Calu3 (cell line): ENCODE data around the gene SLC25A43. TPM values are rescaled to one million over a fixed set of nuclear protein-coding genes. Genes with fewer than 3 reads are reported as not detected.
A peak's percentile ranks its signal among the peaks of the same experiment; 100 is the strongest.

Source experiments
- BruUV-seq: library from RNA; stranded (reverse); fragments of 400-500 nt; replicated peaks from 2 replicates; lab custom pipeline; 2021; lab: Mats Ljungman, UMichigan
- CTCF ChIA-PET: fragments of 300-600 bp; sonication (Branson Sonifier 250); formaldehyde crosslinking; loops from one replicate; lab custom pipeline; 2022; ENCODE audit warnings: antibody characterized with exemption; lab: Charles Lee
- DNase-seq: peaks from one replicate; pipeline ENCODE4 v3.0.0; 2022
- H3K27ac Mint-ChIP-seq: one replicate; pipeline ENCODE4 v1.8.0; 2022; ENCODE audit warnings: mixed read lengths; ENCODE audit not compliant: unreplicated experiment
- H3K27me3 Mint-ChIP-seq: one replicate; pipeline ENCODE4 v1.8.0; 2022; ENCODE audit warnings: mixed read lengths; ENCODE audit not compliant: unreplicated experiment
- H3K36me3 Mint-ChIP-seq: one replicate; pipeline ENCODE4 v1.8.0; 2022; ENCODE audit warnings: mild to moderate bottlenecking, moderate library complexity, mixed read lengths; ENCODE audit not compliant: insufficient read depth, unreplicated experiment
- H3K4me1 Mint-ChIP-seq: one replicate; pipeline ENCODE4 v1.8.0; 2022; ENCODE audit warnings: mild to moderate bottlenecking, low read depth, mixed read lengths; ENCODE audit not compliant: unreplicated experiment
- H3K4me3 Mint-ChIP-seq: one replicate; pipeline ENCODE4 v1.8.0; 2022; ENCODE audit warnings: mild to moderate bottlenecking, low read depth, moderate library complexity, mixed read lengths; ENCODE audit not compliant: unreplicated experiment
- H3K9me3 Mint-ChIP-seq: one replicate; pipeline ENCODE4 v1.8.0; 2022; ENCODE audit warnings: low read depth, mixed read lengths; ENCODE audit not compliant: unreplicated experiment
- intact Hi-C: fragments of 100-400 bp; cut with micrococcal nuclease; formaldehyde crosslinking; loops from one replicate; pipeline ENCODE4 v1.10.0; 2022; ENCODE audit not compliant: unreplicated experiment
- total RNA-seq: library from RNA; stranded (reverse); gene quantifications from 2 replicates; pipeline ENCODE4 v1.2.3, GENCODE V29; 2022
- TF ChIP-seq, protein P1 (sequence below): fragments of 200-600 bp; IDR thresholded peaks from one replicate; pipeline ENCODE4 v1.8.0; 2022; ENCODE audit warnings: antibody characterized with exemption; ENCODE audit not compliant: unreplicated experiment

The SLC25A43 gene
- total RNA-seq, 1 experiment from 2014 or later, result 15.5 TPM

- Mint-ChIP-seq H3K9me3 (no peaks in the 10 kb centered on the region), H3K27ac (peak within 1 kb of the TSS; percentile 84), H3K4me3 (peak within 1 kb of the TSS; percentile 100), H3K4me1 (no peaks in the 10 kb centered on the region), H3K36me3 (peaks cover 44% of the 10 kb centered on the region), H3K27me3 (no peaks in the 10 kb centered on the region)
- TF ChIP-seq, protein P1, sequence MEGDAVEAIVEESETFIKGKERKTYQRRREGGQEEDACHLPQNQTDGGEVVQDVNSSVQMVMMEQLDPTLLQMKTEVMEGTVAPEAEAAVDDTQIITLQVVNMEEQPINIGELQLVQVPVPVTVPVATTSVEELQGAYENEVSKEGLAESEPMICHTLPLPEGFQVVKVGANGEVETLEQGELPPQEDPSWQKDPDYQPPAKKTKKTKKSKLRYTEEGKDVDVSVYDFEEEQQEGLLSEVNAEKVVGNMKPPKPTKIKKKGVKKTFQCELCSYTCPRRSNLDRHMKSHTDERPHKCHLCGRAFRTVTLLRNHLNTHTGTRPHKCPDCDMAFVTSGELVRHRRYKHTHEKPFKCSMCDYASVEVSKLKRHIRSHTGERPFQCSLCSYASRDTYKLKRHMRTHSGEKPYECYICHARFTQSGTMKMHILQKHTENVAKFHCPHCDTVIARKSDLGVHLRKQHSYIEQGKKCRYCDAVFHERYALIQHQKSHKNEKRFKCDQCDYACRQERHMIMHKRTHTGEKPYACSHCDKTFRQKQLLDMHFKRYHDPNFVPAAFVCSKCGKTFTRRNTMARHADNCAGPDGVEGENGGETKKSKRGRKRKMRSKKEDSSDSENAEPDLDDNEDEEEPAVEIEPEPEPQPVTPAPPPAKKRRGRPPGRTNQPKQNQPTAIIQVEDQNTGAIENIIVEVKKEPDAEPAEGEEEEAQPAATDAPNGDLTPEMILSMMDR, result no peak
- intact Hi-C loops, result loop anchor here (5.0 kb wide), 1 partner anchor 76 kb away; no protein-coding TSS in a partner anchor
- BruUV-seq, result no TSS peak
- DNase-seq, result peak; percentile 90
- CTCF ChIA-PET, result interaction anchor here (1.4 to 2.6 kb wide), 3 partner anchors 10 to 44 kb away, joined by 6 to 16 read pairs (median 7); no protein-coding TSS in a partner anchor
Observed at GRCh38 chrX:119467842-119468550, 68.9 kb downstream of the SLC25A43 start, which contains the start of gene SLC25A5. Gene SLC25A5, plus strand, starts transcription at chrX:119468444. Its CDS starts 72 bp downstream, at chrX:119468516.

- BruUV-seq, result TSS peak; percentile 56
- TF ChIP-seq, protein P1, result peak; percentile 66
- peak overlapping the region; percentile 84 for H3K27ac Mint-ChIP-seq
- H3K4me3 Mint-ChIP-seq, result peak overlapping the region; percentile 100
- H3K4me1 Mint-ChIP-seq, result no peaks in the 10 kb centered on the region
- CTCF ChIA-PET, result interaction anchor here (1.0 to 2.6 kb wide), 4 partner anchors 8 to 43 kb away, joined by 3 to 16 read pairs (median 6); no protein-coding TSS in a partner anchor
- DNase-seq, result peak; percentile 93
- intact Hi-C loops, result loop anchor here (5.0 kb wide), 1 partner anchor 76 kb away; no protein-coding TSS in a partner anchor
- H3K9me3 Mint-ChIP-seq, result no peaks in the 10 kb centered on the region
- no peaks in the 10 kb centered on the region for H3K27me3 Mint-ChIP-seq
- peaks cover 44% of the 10 kb centered on the region for H3K36me3 Mint-ChIP-seq
Observed at GRCh38 chrX:119468551-119469312, 69.6 kb downstream of the SLC25A43 start.

DNA sequence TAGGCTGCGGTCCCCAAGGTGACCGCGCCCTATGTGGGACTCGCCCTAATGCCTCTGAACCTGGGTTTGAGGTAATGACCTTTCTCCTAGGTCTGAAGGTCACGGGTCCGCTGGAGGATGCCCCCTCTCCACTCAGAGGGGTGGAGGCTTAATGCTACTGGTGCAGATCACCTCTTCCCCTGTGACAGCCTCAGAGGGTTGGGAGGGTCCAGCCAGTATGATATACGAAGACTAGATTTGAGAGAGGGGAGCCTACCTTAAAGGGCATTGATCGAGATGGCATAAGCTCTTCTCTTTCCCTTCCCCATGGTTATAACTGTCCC, 70.1 kb downstream of the SLC25A43 start:
- Mint-ChIP-seq H3K36me3 (peaks cover 44% of the 10 kb centered on the region), H3K4me3 (peak overlapping the region; percentile 100), H3K4me1 (no peaks in the 10 kb centered on the region), H3K9me3 (no peaks in the 10 kb centered on the region), H3K27me3 (no peaks in the 10 kb centered on the region), H3K27ac (peak overlapping the region; percentile 84)
- TF ChIP-seq, protein P1, result no peak
- CTCF ChIA-PET, result interaction anchor here (1.0 to 2.6 kb wide), 4 partner anchors 8 to 43 kb away, joined by 3 to 16 read pairs (median 6); no protein-coding TSS in a partner anchor
- no TSS peak for BruUV-seq
- DNase-seq, result no peak
- intact Hi-C loops, result loop anchor here (5.0 kb wide), 1 partner anchor 77 kb away; no protein-coding TSS in a partner anchor

DNA sequence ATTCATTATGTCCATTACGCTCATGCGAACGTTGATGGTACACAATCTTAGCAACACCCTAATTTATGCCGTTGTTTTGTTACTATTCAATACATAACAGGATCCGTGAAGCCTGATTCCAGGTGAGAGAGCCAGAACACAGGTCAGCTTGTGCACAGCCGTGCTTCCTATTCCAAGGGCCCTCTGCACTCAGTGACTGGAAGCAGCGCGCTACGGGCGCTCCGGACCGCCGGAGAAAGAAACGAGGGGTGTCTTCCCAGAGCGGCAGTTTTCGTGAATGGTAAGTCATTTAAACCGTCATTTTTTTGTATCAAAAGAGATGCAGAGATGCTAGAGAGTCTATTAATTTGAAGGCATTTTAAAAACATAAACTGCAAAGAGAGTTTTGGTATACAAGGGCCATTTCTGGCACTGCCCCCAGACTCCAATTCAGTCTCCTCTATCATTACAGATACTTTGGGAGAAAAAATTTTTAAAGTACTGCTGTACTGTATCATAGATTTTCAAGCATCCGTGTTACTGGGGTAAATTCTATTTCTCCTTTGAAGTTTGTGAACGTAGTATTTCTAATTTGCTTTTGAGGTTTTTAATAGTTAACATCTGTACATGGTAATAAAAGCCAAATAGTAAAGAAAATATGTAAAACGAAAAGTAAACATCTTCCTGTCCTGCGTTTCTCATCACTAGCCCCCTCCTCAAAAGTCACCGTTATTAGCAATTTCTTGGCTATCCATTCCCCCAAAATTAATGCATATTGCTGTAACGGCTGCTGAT, 75.7 kb downstream of the SLC25A43 start:
- Mint-ChIP-seq H3K27me3 (no peaks in the 10 kb centered on the region), H3K9me3 (no peaks in the 10 kb centered on the region), H3K36me3 (peaks cover 23% of the 10 kb centered on the region), H3K4me3 (no peak overlapping the region), H3K27ac (no peak overlapping the region), H3K4me1 (peaks cover 27% of the 10 kb centered on the region)
- DNase-seq, result no peak
- CTCF ChIA-PET, result interaction anchor here (1.0 kb wide), 1 partner anchor 8 kb away, joined by 10 read pairs; no protein-coding TSS in a partner anchor
- TF ChIP-seq, protein P1, result no peak
- no TSS peak for BruUV-seq
- intact Hi-C loops, result no loop called here
